Suppressor macrophage (primary cell): ENCODE results near the gene PPID.

Experiments used
- DNase-seq, 4 experiments: peaks; one replicate each; pipeline ENCODE4 v3.0.0-alpha.2; 2020 to 2022

PPID gene

GRCh38 chr4:158666892-158667291 lies 56.3 kb downstream of the PPID start:
- DNase-seq = no peak

- no peak for DNase-seq
Observed at GRCh38 chr4:158664806-158665205, 58.4 kb downstream of the PPID start.

GRCh38 chr4:158663707-158664625 lies 59.2 kb downstream of the PPID start:
- DNase-seq = peak; percentile 9 to 46 (median 27)

GRCh38 chr4:158663255-158663654 lies 59.9 kb downstream of the PPID start:
- DNase-seq = peak; percentile 8 to 52 (median 44)
